NB4 (cell line): ENCODE results near the gene ZNF548.

Experiments used
- CTCF ChIP-seq: IDR thresholded peaks from one replicate; pipeline ENCODE4 v1.5.1; 2012; ENCODE audit warnings: low read depth, low read length
- MAX ChIP-seq: IDR thresholded peaks from 2 replicates; pipeline ENCODE4 v1.6.1; 2011; ENCODE audit warnings: low read depth, low read length
- MYC ChIP-seq: IDR thresholded peaks from 2 replicates; pipeline ENCODE4 v1.6.1; 2011; ENCODE audit warnings: low read depth, low read length
- POLR2A ChIP-seq: IDR thresholded peaks from 2 replicates; pipeline ENCODE4 v1.6.1; 2011; ENCODE audit warnings: mild to moderate bottlenecking; ENCODE audit not compliant: insufficient read length; ENCODE audit errors: extremely low read depth

GRCh38 chr19:57342582-57342981 lies 47.1 kb upstream of the ZNF548 start:
- no peak for TF ChIP-seq POLR2A
- TF ChIP-seq CTCF, result no peak
- no peak for TF ChIP-seq MAX
- TF ChIP-seq MYC, result no peak
